ENCODE measurements around the gene TRIO. TPM values are rescaled to one million over a fixed set of nuclear protein-coding genes. Genes with fewer than 3 reads are reported as not detected.

Gene TRIO
- total RNA-seq, 1 experiment from 2014 or later = 99.8 TPM

- H3K27ac ChIP-seq (ENCODE audit: low read depth, low read length, poor library complexity, severe bottlenecking) = no peak overlapping the region
- DNase-seq (ENCODE audit: low spot score) = no peak
- H3K36me3 ChIP-seq (ENCODE audit: insufficient read depth, low read length, poor library complexity, severe bottlenecking) = peaks cover 27% of the 10 kb centered on the region
These were observed 343.3 kb downstream of the TRIO start for GRCh38 chr5:14486486-14486885.

DNA sequence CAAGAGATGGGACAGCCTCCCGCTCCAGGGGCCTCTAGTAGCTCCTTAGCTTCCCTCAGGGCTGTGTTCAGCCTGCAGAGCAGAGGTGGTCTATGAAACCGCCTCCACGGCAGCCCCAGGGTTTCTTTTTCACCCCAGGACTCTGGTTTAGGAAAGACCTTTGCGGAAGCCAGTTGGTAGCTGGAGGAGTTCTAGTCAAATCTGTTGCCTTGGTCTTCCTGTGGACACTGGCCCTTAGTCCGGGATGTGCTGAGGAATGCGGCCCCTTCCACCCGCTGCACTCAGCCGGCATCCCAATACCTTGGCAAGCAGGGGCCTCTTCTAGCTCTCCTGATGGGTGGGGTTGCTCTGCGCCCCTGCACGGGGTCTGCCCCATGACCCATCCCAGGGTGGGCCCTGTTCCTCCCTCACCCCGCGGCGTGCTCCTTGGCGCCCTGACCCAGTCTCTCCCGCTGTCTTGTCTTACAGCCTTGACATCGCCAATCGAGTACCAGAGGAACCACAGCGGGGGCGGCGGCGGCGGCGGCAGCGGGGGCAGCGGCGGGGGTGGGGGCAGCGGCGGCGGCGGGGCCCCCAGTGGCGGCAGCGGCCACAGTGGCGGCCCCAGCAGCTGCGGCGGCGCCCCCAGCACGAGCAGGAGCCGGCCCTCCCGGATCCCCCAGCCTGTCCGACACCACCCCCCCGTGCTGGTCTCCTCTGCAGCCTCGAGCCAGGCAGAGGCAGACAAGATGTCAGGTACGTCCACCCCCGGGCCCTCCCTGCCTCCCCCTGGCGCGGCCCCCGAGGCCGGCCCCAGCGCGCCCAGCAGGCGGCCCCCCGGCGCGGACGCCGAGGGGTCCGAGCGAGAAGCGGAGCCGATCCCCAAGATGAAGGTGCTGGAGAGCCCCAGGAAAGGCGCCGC is 344.1 kb downstream of the TRIO start:
- no peak for DNase-seq (ENCODE audit: low spot score)

More at GRCh38 chr5:14486486-14486885, 343.3 kb downstream of the TRIO start:
- Histone ChIP-seq H3K4me3 (ENCODE audit: low read depth, low read length, poor library complexity, severe bottlenecking) (no peak overlapping the region), H3K9me3 (ENCODE audit: low read depth, low read length, poor library complexity, severe bottlenecking) (no peaks in the 10 kb centered on the region), H3K4me1 (ENCODE audit: insufficient read depth, low read length, poor library complexity, severe bottlenecking) (no peaks in the 10 kb centered on the region), H3K27me3 (replicated peaks; ENCODE audit: insufficient read depth, low read depth, low read length, poor library complexity) (no peaks in the 10 kb centered on the region)
- BruUV-seq (replicated peaks) = no TSS peak
- ChIA-PET POLR2A (ENCODE audit: low non-redundant PET) (no interaction called here), CTCF (no interaction called here)
- intact Hi-C loops (cut with micrococcal nuclease; ENCODE audit: unreplicated experiment) = no loop called here
- no peak for TF ChIP-seq EZH2 (IDR thresholded peaks at IDR 0.05; ENCODE audit: borderline replicate concordance, low read depth, low read length, poor library complexity, severe bottlenecking)
- TF ChIP-seq, protein P1, sequence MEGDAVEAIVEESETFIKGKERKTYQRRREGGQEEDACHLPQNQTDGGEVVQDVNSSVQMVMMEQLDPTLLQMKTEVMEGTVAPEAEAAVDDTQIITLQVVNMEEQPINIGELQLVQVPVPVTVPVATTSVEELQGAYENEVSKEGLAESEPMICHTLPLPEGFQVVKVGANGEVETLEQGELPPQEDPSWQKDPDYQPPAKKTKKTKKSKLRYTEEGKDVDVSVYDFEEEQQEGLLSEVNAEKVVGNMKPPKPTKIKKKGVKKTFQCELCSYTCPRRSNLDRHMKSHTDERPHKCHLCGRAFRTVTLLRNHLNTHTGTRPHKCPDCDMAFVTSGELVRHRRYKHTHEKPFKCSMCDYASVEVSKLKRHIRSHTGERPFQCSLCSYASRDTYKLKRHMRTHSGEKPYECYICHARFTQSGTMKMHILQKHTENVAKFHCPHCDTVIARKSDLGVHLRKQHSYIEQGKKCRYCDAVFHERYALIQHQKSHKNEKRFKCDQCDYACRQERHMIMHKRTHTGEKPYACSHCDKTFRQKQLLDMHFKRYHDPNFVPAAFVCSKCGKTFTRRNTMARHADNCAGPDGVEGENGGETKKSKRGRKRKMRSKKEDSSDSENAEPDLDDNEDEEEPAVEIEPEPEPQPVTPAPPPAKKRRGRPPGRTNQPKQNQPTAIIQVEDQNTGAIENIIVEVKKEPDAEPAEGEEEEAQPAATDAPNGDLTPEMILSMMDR (conservative IDR thresholded peaks at IDR 0.05; ENCODE audit: low read depth, low read length) = no peak

DNA sequence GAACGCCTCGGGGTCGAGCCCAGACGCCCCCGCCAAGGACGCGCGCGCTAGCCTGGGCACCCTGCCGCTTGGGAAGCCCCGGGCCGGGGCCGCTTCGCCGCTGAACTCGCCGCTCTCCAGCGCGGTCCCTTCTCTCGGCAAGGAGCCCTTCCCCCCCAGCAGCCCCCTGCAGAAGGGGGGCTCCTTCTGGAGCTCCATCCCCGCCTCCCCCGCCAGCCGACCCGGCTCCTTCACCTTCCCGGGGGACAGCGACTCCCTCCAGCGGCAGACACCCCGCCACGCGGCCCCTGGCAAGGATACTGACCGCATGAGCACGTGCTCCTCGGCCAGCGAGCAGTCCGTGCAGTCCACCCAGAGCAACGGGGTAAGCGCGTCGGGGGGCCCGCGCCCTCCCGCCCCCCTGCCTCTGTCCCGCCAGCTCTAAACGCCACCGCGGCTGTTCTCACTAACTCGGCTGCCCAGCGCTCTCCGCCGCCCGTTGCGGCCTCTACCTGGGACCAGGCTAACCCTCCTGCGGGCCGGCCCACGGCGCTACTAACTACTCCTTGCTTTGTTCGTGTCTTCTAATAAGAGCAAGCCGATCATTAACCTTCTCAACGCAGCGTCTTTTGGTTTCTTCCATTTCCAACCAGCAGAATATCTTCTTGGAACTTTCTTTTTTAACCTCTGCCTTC is 344.9 kb downstream of the TRIO start:
- H3K27me3 ChIP-seq (replicated peaks; ENCODE audit: insufficient read depth, low read depth, low read length, poor library complexity) = no peaks in the 10 kb centered on the region
- H3K9me3 ChIP-seq (ENCODE audit: low read depth, low read length, poor library complexity, severe bottlenecking) = no peaks in the 10 kb centered on the region
- BruUV-seq (replicated peaks) = no TSS peak
- ChIA-PET POLR2A (ENCODE audit: low non-redundant PET) (no interaction called here), CTCF (no interaction called here)
- no peaks in the 10 kb centered on the region for H3K4me1 ChIP-seq (ENCODE audit: insufficient read depth, low read length, poor library complexity, severe bottlenecking)
- TF ChIP-seq EZH2 (IDR thresholded peaks at IDR 0.05; ENCODE audit: borderline replicate concordance, low read depth, low read length, poor library complexity, severe bottlenecking) = no peak
- TF ChIP-seq, protein P1 (conservative IDR thresholded peaks at IDR 0.05; ENCODE audit: low read depth, low read length) = no peak
- no peak overlapping the region for H3K4me3 ChIP-seq (ENCODE audit: low read depth, low read length, poor library complexity, severe bottlenecking)
- intact Hi-C loops (cut with micrococcal nuclease; ENCODE audit: unreplicated experiment) = no loop called here
- no peak overlapping the region for H3K27ac ChIP-seq (ENCODE audit: low read depth, low read length, poor library complexity, severe bottlenecking)
- peaks cover 34% of the 10 kb centered on the region for H3K36me3 ChIP-seq (ENCODE audit: insufficient read depth, low read length, poor library complexity, severe bottlenecking)
- no peak for DNase-seq (ENCODE audit: low spot score)

More for the DNA sequence above, 344.1 kb downstream of the TRIO start:
- H3K9me3 ChIP-seq (ENCODE audit: low read depth, low read length, poor library complexity, severe bottlenecking) = no peaks in the 10 kb centered on the region
- BruUV-seq (replicated peaks) = no TSS peak
- CTCF ChIA-PET = no interaction called here
- TF ChIP-seq, protein P1 (conservative IDR thresholded peaks at IDR 0.05; ENCODE audit: low read depth, low read length) = no peak
- TF ChIP-seq EZH2 (IDR thresholded peaks at IDR 0.05; ENCODE audit: borderline replicate concordance, low read depth, low read length, poor library complexity, severe bottlenecking) = no peak
- H3K27ac ChIP-seq (ENCODE audit: low read depth, low read length, poor library complexity, severe bottlenecking) = no peak overlapping the region
- peaks cover 30% of the 10 kb centered on the region for H3K36me3 ChIP-seq (ENCODE audit: insufficient read depth, low read length, poor library complexity, severe bottlenecking)
- no peaks in the 10 kb centered on the region for H3K27me3 ChIP-seq (replicated peaks; ENCODE audit: insufficient read depth, low read depth, low read length, poor library complexity)
- POLR2A ChIA-PET (ENCODE audit: low non-redundant PET) = no interaction called here
- no peaks in the 10 kb centered on the region for H3K4me1 ChIP-seq (ENCODE audit: insufficient read depth, low read length, poor library complexity, severe bottlenecking)
- no peak overlapping the region for H3K4me3 ChIP-seq (ENCODE audit: low read depth, low read length, poor library complexity, severe bottlenecking)
- intact Hi-C loops (cut with micrococcal nuclease; ENCODE audit: unreplicated experiment) = no loop called here

Data from A673 (cell line).